HT1080 (cell line): ENCODE data around the gene FCMR. TPM values are rescaled to one million over a fixed set of nuclear protein-coding genes. Genes with fewer than 3 reads are reported as not detected.
"Not testable (repeated sequence)": the region's sequence is repeated elsewhere in the genome, so short reads cannot be mapped to it uniquely, and the experiment has no call there.

Experiments used
- DNase-seq: peaks from one replicate; pipeline ENCODE4 v3.0.0-alpha.2; 2015; ENCODE audit warnings: low read depth
- total RNA-seq: library from RNA; depleted of rRNA; stranded (reverse); fragments of >200 nt; shearing (Covaris generic); gene quantifications from 2 replicates; pipeline ENCODE4 v1.2.3, GENCODE V29; 2014

FCMR gene
- total RNA-seq, 1 experiment from 2014 or later: not detected

DNA sequence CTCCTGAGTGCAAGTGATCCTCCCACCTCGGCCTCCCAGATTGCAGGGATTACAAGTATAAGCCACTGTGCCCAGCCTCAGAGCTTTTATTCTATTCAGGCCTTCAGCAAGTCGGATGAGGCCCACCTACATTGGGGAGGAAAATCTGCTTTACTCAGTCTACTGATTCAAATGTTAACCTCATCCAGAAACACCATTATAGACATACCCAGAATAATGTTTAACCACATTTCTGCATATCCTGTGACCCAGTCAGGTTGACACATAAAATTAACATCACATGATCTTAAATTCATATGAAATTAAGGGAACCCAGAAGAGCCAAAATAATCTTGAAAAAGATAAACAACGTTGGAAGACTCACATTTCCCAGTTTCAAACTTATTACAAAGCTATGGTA, 41.4 kb downstream of the FCMR start:
- DNase-seq: no peak

- no peak for DNase-seq
These were observed 43.3 kb downstream of the FCMR start for GRCh38 chr1:206878456-206878855.

DNA sequence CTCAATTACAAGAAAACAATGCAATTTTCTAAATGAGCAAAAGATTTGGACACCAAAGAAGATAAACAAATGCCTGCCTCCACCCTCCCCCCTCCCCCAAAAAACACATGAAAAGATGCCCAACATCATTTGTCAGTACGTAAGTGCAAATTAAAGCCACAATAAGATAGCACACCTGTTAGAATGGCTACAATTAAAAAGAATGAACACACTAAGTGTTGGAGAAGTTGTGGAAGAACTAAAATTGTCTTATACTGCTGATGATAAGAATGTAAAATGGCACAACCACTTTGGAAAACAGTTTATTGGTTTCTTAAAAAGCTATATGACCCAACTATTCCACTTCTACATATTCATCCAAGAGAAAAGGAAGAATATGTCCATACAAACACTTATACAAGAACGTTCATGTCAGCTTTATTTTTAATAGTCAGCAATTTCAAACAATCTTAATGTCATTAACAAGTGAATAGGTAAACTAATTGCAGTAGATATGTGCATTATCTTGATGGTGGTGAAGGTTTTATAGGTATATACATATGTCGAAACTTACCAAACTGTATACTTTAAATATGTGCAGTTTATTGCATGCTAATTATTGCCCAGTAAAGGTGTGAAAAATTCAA, 45.9 kb downstream of the FCMR start:
- no peak for DNase-seq

GRCh38 chr1:206873603-206874188, 48.0 kb downstream of the FCMR start:
- DNase-seq: no peak

- no peak for DNase-seq
These were observed 49.6 kb downstream of the FCMR start for GRCh38 chr1:206872139-206872538.

DNA sequence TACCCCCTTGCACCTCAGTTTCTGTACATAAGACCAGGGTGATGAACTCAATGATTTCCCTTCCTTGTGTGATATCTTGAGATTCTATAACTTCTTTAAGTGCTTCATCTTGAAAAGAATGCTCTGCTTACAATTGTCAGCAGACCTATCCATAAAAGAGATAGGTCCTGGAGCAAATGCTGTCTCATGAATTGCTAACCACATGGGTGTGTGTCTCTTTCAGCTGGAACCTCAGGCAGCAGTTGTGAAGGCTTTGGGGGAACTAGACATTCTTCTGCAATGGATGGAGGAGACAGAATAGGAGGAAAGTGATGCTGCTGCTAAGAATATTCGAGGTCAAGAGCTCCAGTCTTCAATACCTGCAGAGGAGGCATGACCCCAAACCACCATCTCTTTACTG, 53.5 kb downstream of the FCMR start:
- no peak for DNase-seq

DNA sequence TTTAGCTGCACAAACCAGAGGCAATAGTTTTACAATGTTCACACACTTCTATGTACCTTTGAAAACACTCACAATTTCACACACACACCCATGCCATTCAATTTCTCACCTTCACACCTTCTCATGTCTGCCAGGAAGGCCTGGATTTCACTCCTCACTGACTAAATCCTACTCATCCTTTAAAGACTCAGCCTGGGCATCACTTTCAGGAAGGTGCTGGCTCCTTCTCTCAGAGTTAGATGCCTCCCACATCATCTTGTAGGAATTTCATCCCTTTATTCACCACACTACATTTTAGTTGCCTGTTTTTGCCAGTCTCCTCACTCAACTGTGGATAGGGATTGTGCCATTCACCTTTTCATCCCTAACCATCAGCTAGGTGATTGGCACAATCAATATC, 54.0 kb downstream of the FCMR start:
- DNase-seq: no peak

DNA sequence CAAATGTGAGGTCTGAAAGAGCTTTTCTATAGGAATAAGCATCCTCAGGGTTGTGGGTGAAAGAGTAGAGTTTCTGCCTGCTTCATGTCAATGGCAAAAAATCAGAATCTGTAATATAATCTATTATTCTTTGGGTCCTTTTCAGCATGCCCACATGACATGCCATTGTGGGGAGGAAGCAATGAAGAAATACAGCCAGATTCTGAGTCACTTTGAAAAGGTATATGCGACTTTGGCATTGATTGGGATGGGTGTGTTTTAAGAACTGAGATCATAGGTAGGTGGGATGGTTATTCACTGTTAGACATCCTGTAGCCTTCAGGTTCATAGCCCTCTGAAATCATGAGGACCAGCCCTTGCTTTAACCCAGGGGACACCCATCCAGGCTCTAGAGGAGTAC, 54.5 kb downstream of the FCMR start:
- DNase-seq: no peak

DNA sequence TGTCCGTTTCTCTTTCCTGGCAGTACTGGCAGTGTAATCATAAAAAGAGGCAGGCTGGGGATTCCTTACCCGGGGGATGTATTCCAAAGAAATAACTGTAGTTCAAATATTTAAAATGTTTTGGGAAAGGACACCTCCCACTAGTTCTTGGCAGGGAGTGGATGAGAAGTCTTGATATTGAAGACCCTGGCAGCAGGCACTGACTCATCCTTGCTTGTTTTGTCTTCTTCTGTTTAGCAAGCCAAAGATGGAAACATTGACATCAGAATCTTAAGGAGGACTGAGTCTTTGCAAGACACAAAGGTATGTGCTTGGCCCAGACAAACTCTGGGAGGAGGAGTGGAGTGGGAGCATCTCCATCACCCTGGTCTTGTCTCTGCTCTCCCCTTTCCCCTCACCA, 55.7 kb downstream of the FCMR start:
- DNase-seq: no peak

DNA sequence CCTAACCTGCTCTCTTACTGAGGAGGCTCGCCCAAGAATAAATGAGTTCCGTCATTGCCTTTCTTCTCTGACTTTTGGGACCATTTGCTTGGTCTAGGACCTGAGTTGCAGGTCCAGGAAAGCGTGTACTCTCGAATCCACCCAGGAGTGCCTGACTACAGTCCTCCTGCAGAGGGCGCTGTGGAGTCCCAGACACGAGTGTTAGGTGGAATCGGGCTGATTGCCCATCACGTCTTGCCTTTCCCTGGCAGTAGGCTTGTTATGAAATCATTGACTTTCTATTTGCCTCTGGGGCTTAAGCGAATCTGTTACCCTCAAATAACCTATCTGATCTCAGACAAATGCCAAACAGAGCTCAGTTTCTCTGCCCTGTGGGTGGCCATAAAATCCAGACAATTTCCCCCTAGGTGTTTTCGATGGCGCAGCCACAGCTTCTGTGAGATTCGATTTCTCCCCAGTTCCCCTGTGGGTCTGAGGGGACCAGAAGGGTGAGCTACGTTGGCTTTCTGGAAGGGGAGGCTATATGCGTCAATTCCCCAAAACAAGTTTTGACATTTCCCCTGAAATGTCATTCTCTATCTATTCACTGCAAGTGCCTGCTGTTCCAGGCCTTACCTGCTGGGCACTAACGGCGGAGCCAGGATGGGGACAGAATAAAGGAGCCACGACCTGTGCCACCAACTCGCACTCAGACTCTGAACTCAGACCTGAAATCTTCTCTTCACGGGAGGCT, 56.6 kb downstream of the FCMR start, which contains the start of gene IL20:
IL20 (plus strand) TSS at position 685 of the 733 bp plus-strand sequence. CDS start 230 bp downstream, outside the sequence.
- DNase-seq: peak; percentile 32

DNA sequence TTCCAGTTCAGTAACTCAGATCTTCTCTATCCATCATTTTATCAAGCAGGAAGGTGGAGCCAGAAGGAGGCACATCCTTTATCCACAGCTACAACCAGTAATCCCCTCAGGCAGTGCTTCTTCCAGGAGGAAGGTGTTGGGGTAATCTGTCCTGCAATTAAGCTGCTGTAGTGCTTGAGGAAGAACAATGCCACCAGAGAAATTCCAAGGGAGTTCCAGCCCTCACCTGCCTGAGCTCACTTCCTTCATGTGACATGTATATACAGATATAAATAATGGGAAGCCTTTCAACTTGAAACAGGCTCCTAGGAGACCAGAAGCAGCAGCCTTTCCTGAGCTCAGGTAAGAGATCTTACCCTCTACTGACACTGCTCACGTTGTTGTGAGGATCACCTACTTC, 58.5 kb downstream of the FCMR start:
- DNase-seq: no peak

DNA sequence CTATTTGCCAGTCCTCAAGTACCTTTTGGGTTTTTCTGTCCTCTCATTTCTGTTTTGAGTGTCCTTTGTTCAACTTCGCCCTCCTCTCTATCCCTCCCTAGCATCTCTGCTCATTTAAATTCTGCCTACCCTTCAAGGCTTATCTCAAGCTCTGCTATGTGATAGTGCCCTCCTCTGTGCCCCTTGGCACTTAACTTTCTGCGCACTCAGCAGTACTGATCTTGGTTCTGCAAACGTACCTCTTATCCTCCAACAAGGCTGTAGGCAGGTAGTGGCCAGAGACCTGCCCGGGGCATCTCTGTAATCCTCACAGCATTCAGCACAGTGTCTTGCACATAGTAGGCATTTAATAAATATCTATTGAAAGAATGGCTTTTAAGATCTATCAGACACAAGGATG, 61.6 kb downstream of the FCMR start:
- DNase-seq: no peak

DNA sequence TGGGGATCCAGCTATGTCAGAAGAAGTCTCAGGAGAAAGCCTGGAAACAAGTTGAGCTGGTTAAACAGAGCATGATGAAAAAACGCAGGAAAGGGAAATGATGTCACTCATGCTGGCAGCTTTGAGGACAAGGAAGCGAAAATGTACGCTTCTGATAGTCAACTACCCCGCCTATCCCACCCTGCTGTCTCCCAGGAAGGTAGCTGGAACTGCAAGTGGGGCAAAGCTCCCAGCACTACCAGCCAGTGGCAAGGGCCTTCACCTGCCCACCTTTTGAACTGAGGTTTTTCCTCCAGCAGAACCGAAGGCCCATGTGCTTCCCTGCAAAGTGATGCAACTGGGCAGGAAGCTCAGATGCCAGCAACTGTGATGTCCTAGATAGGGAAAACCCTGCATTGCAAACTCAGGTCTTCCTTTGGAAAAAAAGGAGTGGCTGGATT, 62.6 kb downstream of the FCMR start:
- DNase-seq: no peak

- no peak for DNase-seq
These were observed 64.9 kb downstream of the FCMR start for GRCh38 chr1:206856674-206857464.

- no peak for DNase-seq
These were observed 65.9 kb downstream of the FCMR start for GRCh38 chr1:206855859-206856258.

DNA sequence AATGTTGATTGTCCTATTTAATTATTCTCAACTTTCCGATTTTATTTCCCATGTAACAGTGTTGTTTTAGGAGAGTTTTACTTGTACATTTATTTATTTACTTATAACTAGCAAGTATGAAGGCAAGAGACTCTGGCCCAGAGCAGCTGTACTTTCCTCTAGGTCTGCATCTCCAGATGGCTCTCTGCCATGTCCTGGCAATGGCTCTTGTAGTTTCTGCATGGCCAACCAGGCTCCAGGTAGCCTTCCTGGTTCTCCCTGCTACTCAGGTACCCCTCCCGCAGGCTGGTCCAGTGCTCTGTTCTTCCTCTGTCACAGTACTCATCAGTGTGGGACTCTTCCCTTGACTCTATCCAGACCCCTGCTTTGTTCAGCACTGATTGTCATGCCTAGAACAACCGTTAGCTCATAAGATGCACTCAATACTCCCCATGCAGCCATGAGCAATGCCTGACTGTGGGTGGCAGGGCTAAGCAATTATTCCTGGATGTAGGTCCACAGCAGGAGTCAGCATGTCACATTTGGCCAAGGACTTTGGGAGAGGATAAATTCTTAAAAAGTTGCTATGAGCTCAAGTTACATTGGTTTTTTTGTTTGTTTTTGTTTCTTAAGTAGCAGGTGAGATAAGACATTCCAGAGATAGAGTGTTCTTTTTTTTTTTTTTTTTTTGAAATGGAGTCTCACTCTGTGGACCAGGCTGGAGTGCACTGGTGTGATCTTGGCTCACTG, 67.2 kb downstream of the FCMR start:
- DNase-seq: no peak

- not testable (repeated sequence) for DNase-seq
These were observed 68.0 kb downstream of the FCMR start for GRCh38 chr1:206853696-206854095.
